H9 (cell line): ENCODE data around the gene STIM2. TPM values are rescaled to one million over a fixed set of nuclear protein-coding genes. Genes with fewer than 3 reads are reported as not detected.

Experiments used
- DNase-seq: peaks from one replicate; pipeline ENCODE4 v3.0.0-alpha.2; 2017
- H2AFZ ChIP-seq: one replicate; pipeline ENCODE4 v1.6.1; 2013; ENCODE audit warnings: mild to moderate bottlenecking, low read length, control low read depth, moderate library complexity
- H2AK5ac ChIP-seq: 2 replicates; pipeline ENCODE4 v1.6.1; 2013; ENCODE audit warnings: low read length, control low read depth, mixed read lengths; ENCODE audit not compliant: insufficient read length
- H2BK120ac ChIP-seq: one replicate; pipeline ENCODE4 v1.6.1; 2013; ENCODE audit warnings: low read depth, mild to moderate bottlenecking, low read length, control low read depth, inconsistent platforms; ENCODE audit not compliant: poor library complexity, severe bottlenecking
- H2BK12ac ChIP-seq: 2 replicates; pipeline ENCODE4 v1.6.1; 2013; ENCODE audit warnings: low read length, control low read depth, mixed read lengths, low read depth; ENCODE audit not compliant: insufficient read length
- H2BK15ac ChIP-seq: 2 replicates; pipeline ENCODE4 v1.6.1; 2013; ENCODE audit warnings: low read depth, low read length, control low read depth
- H2BK20ac ChIP-seq: one replicate; pipeline ENCODE4 v1.6.1; 2013; ENCODE audit warnings: low read depth, mild to moderate bottlenecking, low read length, control low read depth, inconsistent platforms; ENCODE audit not compliant: poor library complexity, severe bottlenecking
- H2BK5ac ChIP-seq: 2 replicates; pipeline ENCODE4 v1.6.1; 2013; ENCODE audit warnings: low read length, control low read depth, mixed read lengths; ENCODE audit not compliant: insufficient read length
- H3K14ac ChIP-seq: 2 replicates; pipeline ENCODE4 v1.6.1; 2013; ENCODE audit warnings: low read length, control low read depth; ENCODE audit not compliant: insufficient read depth
- H3K18ac ChIP-seq: 2 replicates; pipeline ENCODE4 v1.6.1; 2013; ENCODE audit warnings: low read depth, mild to moderate bottlenecking, mixed read lengths, low read length, control low read depth; ENCODE audit not compliant: insufficient read length
- H3K23ac ChIP-seq: 2 replicates; pipeline ENCODE4 v1.6.1; 2013; ENCODE audit warnings: low read length, control low read depth, mixed read lengths, low read depth; ENCODE audit not compliant: insufficient read length
- H3K23me2 ChIP-seq: 2 replicates; pipeline ENCODE4 v1.6.1; 2013; ENCODE audit warnings: low read depth, mild to moderate bottlenecking, mixed read lengths, low read length, control low read depth; ENCODE audit not compliant: insufficient read length, poor library complexity, severe bottlenecking
- H3K27ac ChIP-seq: 2 replicates; pipeline ENCODE4 v1.5.1; 2013; ENCODE audit warnings: low read length, control low read depth, mixed read lengths, low read depth; ENCODE audit not compliant: insufficient read length
- H3K27me3 ChIP-seq: 2 replicates; pipeline ENCODE4 v1.6.1; 2013; ENCODE audit warnings: low read length, control low read depth, inconsistent platforms; ENCODE audit not compliant: insufficient read depth
- H3K4ac ChIP-seq: 2 replicates; pipeline ENCODE4 v1.6.1; 2013; ENCODE audit warnings: low read depth, mild to moderate bottlenecking, control low read depth, inconsistent platforms, low read length, moderate library complexity
- H3K4me1 ChIP-seq: 2 replicates; pipeline ENCODE4 v1.6.1; 2013; ENCODE audit warnings: low read length, control low read depth, inconsistent platforms; ENCODE audit not compliant: insufficient read depth
- H3K4me2 ChIP-seq: 2 replicates; pipeline ENCODE4 v1.6.1; 2013; ENCODE audit warnings: low read length, control low read depth, mixed read lengths; ENCODE audit not compliant: insufficient read length, insufficient read depth
- H3K56ac ChIP-seq: 2 replicates; pipeline ENCODE4 v1.6.1; 2013; ENCODE audit warnings: low read depth, mild to moderate bottlenecking, mixed read lengths, low read length, control low read depth; ENCODE audit not compliant: insufficient read length
- H3K79me1 ChIP-seq: 2 replicates; pipeline ENCODE4 v1.6.1; 2013; ENCODE audit warnings: low read depth, mild to moderate bottlenecking, moderate library complexity, low read length, control low read depth, inconsistent platforms; ENCODE audit not compliant: insufficient read depth, poor library complexity, severe bottlenecking
- H3K79me2 ChIP-seq: 2 replicates; pipeline ENCODE4 v1.6.1; 2013; ENCODE audit warnings: low read length, control low read depth, inconsistent platforms; ENCODE audit not compliant: insufficient read depth
- H3K9ac ChIP-seq: 2 replicates; pipeline ENCODE4 v1.6.1; 2013; ENCODE audit warnings: low read length, control low read depth, mixed read lengths; ENCODE audit not compliant: insufficient read length; ENCODE audit errors: extremely low read depth
- H3K9me3 ChIP-seq: one replicate; pipeline ENCODE4 v1.6.1; 2013; ENCODE audit warnings: low read depth, low read length, inconsistent platforms; ENCODE audit not compliant: control insufficient read depth
- H3T11ph ChIP-seq: one replicate; pipeline ENCODE4 v1.6.1; 2013; ENCODE audit warnings: mild to moderate bottlenecking, low read length, control low read depth, inconsistent platforms
- H4K20me1 ChIP-seq: one replicate; pipeline ENCODE4 v1.6.1; 2013; ENCODE audit not compliant: control insufficient read depth, insufficient read length, insufficient read depth
- H4K5ac ChIP-seq: 2 replicates; pipeline ENCODE4 v1.6.1; 2013; ENCODE audit warnings: low read depth, mild to moderate bottlenecking, mixed read lengths, low read length, control low read depth; ENCODE audit not compliant: insufficient read length
- H4K8ac ChIP-seq: replicated peaks from 2 replicates; pipeline ENCODE4 v1.6.1; 2013; ENCODE audit warnings: low read length, control low read depth, mixed read lengths, low read depth; ENCODE audit not compliant: insufficient read length
- H4K91ac ChIP-seq: 2 replicates; pipeline ENCODE4 v1.6.1; 2013; ENCODE audit warnings: low read depth, mild to moderate bottlenecking, moderate library complexity, mixed read lengths, low read length, control low read depth; ENCODE audit not compliant: insufficient read length
- H3K27ac Mint-ChIP-seq, 3 experiments: 2 replicates in 2 of 3; 3 replicates in 1 of 3; pipeline ENCODE4 v1.8.0; 2020 to 2021; ENCODE audit warnings: mixed read lengths in 3 of 3, mild to moderate bottlenecking in 1 of 3, moderate library complexity in 1 of 3
- H3K27me3 Mint-ChIP-seq: 2 replicates; pipeline ENCODE4 v1.8.0; 2021; ENCODE audit warnings: low read depth, mild to moderate bottlenecking, moderate library complexity, mixed read lengths
- H3K36me3 Mint-ChIP-seq, 3 experiments: 2 replicates in 2 of 3; 3 replicates in 1 of 3; pipeline ENCODE4 v1.8.0; 2020 to 2021; ENCODE audit warnings: low read depth in 3 of 3, mixed read lengths in 3 of 3; ENCODE audit not compliant: insufficient read depth in 1 of 3
- H3K4me1 Mint-ChIP-seq, 2 experiments: 2 replicates each; pipeline ENCODE4 v1.8.0; 2020; ENCODE audit warnings: mixed read lengths in 2 of 2
- H3K4me3 Mint-ChIP-seq, 2 experiments: 2 replicates in 1 of 2; 3 replicates in 1 of 2; pipeline ENCODE4 v1.8.0; 2020 to 2021; ENCODE audit warnings: mild to moderate bottlenecking in 2 of 2, mixed read lengths in 2 of 2, moderate library complexity in 1 of 2
- H3K9me3 Mint-ChIP-seq, 2 experiments: 2 replicates in 1 of 2; 3 replicates in 1 of 2; pipeline ENCODE4 v1.8.0; 2020; ENCODE audit warnings: mild to moderate bottlenecking in 2 of 2, mixed read lengths in 2 of 2, moderate library complexity in 1 of 2
- WGBS: extraction: QIAGEN DNeasy Blood & Tissue Kit; methylation state at CpG from one replicate; pipeline ENCODE4 v1.1.7; 2013; ENCODE audit warnings: missing lambda C conversion rate, low lambda C conversion rate, mixed read lengths; ENCODE audit not compliant: insufficient read length; ENCODE audit errors: extremely low coverage; 5-methylcytosine and 5-hydroxymethylcytosine counted together
- total RNA-seq: library from RNA; stranded (reverse); gene quantifications from 2 replicates; pipeline ENCODE4 v1.2.1, GENCODE V29; 2021
- TF ChIP-seq, protein P1 (sequence below): fragments of 200-600 bp; sonication (generic); conservative IDR thresholded peaks from 3 replicates; pipeline ENCODE4 v1.8.0; 2021; ENCODE audit warnings: antibody characterized with exemption, mild to moderate bottlenecking

Gene STIM2
- total RNA-seq, 1 experiment from 2014 or later = 26.2 TPM

DNA sequence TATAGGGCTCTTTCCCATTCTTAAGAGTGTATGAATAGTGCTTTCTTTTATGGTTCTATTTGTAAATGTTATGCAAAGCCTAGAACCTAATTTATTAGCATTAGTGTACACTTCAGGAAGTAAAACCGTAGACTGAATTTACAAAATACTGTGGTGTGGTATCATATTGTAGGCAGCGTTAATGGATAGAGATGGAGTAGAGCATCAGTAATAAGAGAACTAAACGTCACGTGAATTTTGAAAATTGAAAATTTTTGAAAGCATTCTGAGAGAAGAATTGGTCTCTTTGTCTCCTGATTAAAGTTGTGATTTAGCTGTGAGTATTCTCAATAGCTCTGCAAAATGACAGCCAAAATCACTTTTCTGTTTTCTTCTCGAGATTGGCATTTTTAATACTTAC is 2.9 kb downstream of the STIM2 start:
- H3K79me1 ChIP-seq = peaks cover 2% of the 10 kb centered on the region
- H2BK120ac ChIP-seq = no peak overlapping the region
- no peaks in the 10 kb centered on the region for H4K20me1 ChIP-seq
- peaks cover 3% of the 10 kb centered on the region; the same call in 1 of the 2 replicates for H3K27me3 Mint-ChIP-seq
- no peak overlapping the region for H3K4me2 ChIP-seq
- no peak overlapping the region for H4K91ac ChIP-seq
- H2BK15ac ChIP-seq = no peak overlapping the region
- H3K9ac ChIP-seq = no peak overlapping the region
- no peak overlapping the region for H2BK5ac ChIP-seq
- H3K4ac ChIP-seq = no peak overlapping the region
- no CpG with 5 or more reads among the region's 5 CpGs for WGBS
- H3K23me2 ChIP-seq = peaks cover 12% of the 10 kb centered on the region
- no peak overlapping the region for H3K27ac Mint-ChIP-seq
- no peak overlapping the region for H2AK5ac ChIP-seq
- H3K36me3 Mint-ChIP-seq = no peaks in the 10 kb centered on the region; a peak in 1 of 7 replicates
- H2BK12ac ChIP-seq = no peak overlapping the region
- H3K56ac ChIP-seq = no peak overlapping the region
- 0 out of 2 replicates have a peak, but pooled peaks cover 3% of the 10 kb centered on the region for H3K79me2 ChIP-seq
- no peaks in the 10 kb centered on the region for H3K9me3 ChIP-seq
- TF ChIP-seq, protein P1, sequence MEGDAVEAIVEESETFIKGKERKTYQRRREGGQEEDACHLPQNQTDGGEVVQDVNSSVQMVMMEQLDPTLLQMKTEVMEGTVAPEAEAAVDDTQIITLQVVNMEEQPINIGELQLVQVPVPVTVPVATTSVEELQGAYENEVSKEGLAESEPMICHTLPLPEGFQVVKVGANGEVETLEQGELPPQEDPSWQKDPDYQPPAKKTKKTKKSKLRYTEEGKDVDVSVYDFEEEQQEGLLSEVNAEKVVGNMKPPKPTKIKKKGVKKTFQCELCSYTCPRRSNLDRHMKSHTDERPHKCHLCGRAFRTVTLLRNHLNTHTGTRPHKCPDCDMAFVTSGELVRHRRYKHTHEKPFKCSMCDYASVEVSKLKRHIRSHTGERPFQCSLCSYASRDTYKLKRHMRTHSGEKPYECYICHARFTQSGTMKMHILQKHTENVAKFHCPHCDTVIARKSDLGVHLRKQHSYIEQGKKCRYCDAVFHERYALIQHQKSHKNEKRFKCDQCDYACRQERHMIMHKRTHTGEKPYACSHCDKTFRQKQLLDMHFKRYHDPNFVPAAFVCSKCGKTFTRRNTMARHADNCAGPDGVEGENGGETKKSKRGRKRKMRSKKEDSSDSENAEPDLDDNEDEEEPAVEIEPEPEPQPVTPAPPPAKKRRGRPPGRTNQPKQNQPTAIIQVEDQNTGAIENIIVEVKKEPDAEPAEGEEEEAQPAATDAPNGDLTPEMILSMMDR = no peak
- H3K27me3 ChIP-seq = no peaks in the 10 kb centered on the region
- H4K8ac ChIP-seq = no peak overlapping the region
- DNase-seq = no peak
- peaks cover 47 to 60% of the 10 kb centered on the region in 2 experiments for H3K4me1 Mint-ChIP-seq
- no peak overlapping the region for H2BK20ac ChIP-seq
- no peak overlapping the region for H2AFZ ChIP-seq
- no peak overlapping the region for H3K14ac ChIP-seq
- H3K23ac ChIP-seq = no peak overlapping the region
- no peaks in the 10 kb centered on the region; a peak in 1 of 5 replicates for H3K9me3 Mint-ChIP-seq
- no peak overlapping the region for H4K5ac ChIP-seq
- H3K27ac ChIP-seq = no peak overlapping the region
- no peak overlapping the region for H3K4me3 Mint-ChIP-seq
- no peak overlapping the region for H3T11ph ChIP-seq
- H3K4me1 ChIP-seq = peaks cover 3% of the 10 kb centered on the region; the same call in 1 of the 2 replicates
- H3K18ac ChIP-seq = no peak overlapping the region
